Esophagus muscularis mucosa (tissue), 4 donors: ENCODE results near the gene SLC6A9. TPM values are rescaled to one million over a fixed set of nuclear protein-coding genes. Genes with fewer than 3 reads are reported as not detected.

ENCODE experiments used
- DNase-seq: peaks from one replicate; pipeline ENCODE4 v3.0.0-alpha.2; 2017; ENCODE audit errors: extremely low spot score
- H3K27ac ChIP-seq, 4 donors: fragments of 200-600 bp; sonication (generic); replicated peaks in 1 of 4; 1 replicate in 3 of 4; 2 replicates in 1 of 4; pipeline ENCODE4 v1.5.1; 2016 to 2019; ENCODE audit warnings: mild to moderate bottlenecking in 1 of 4
- H3K27me3 ChIP-seq, 4 donors: fragments of 200-600 bp; sonication (generic); one replicate each; pipeline versions ENCODE4 v1.5.1 to v1.6.0; 2016 to 2019
- H3K36me3 ChIP-seq, 4 donors: fragments of 200-600 bp; sonication (generic); one replicate each; pipeline ENCODE4 v1.5.1; 2016 to 2019
- H3K4me1 ChIP-seq, 4 donors: fragments of 200-600 bp; sonication (generic); one replicate each; pipeline ENCODE4 v1.5.1; 2016 to 2019
- H3K4me3 ChIP-seq, 4 donors: fragments of 200-600 bp; sonication (generic); 1 replicate in 2 of 4; 2 replicates in 2 of 4; pipeline ENCODE4 v1.5.1; 2016 to 2019; ENCODE audit warnings: mild to moderate bottlenecking in 4 of 4, moderate library complexity in 1 of 4
- H3K9me3 ChIP-seq, 4 donors: fragments of 200-600 bp; sonication (generic); 1 replicate in 3 of 4; 2 replicates in 1 of 4; pipeline ENCODE4 v1.5.1; 2016 to 2019
- CTCF ChIP-seq, 3 experiments: fragments of 200-600 bp in 2 of 3; fragments of 450-650 bp in 1 of 3; sonication (generic) in 2 of 3; IDR thresholded peaks; one replicate each; pipeline ENCODE4 v1.5.1; 2017 to 2019; ENCODE audit warnings: antibody characterized with exemption in 3 of 3, mild to moderate bottlenecking in 2 of 3, moderate library complexity in 1 of 3
- EP300 ChIP-seq: sonication (generic); formaldehyde crosslinking; IDR thresholded peaks from one replicate; pipeline ENCODE4 v1.6.1; 2017; ENCODE audit warnings: antibody characterized with exemption
- POLR2A ChIP-seq: fragments of 450-650 bp; IDR thresholded peaks from one replicate; pipeline ENCODE4 v1.6.1; 2017; ENCODE audit warnings: antibody characterized with exemption, moderate library complexity, mild to moderate bottlenecking, low read depth
- POLR2AphosphoS5 ChIP-seq, 2 donors: sonication (generic); formaldehyde crosslinking; IDR thresholded peaks; one replicate each; pipeline ENCODE4 v1.6.1; 2017; ENCODE audit warnings: antibody characterized with exemption in 2 of 2
- WGBS: methylation state at CpG from one replicate; pipeline ENCODE4 v1.1.5; 2018; 5-methylcytosine and 5-hydroxymethylcytosine counted together
- intact Hi-C: fragments of 100-400 bp; cut with DNase I; formaldehyde crosslinking; loops from one replicate; pipeline ENCODE4 v1.15.1; 2023
- total RNA-seq, 4 donors: library from RNA; depleted of rRNA; stranded (reverse); fragments of >200 nt; gene quantifications; one replicate each; pipeline versions ENCODE4 v1.1.0 to v1.2.1, GENCODE V29; 2016

The SLC6A9 gene
- total RNA-seq, 4 donors from 2014 or later: 5.2 to 17.9 (median 7.8) TPM

GRCh38 chr1:43947061-43947873 lies 84.0 kb downstream of the SLC6A9 start:
- 2% methylated on average over 10 of the region's 27 CpGs for WGBS
- TF ChIP-seq CTCF (IDR thresholded peaks at IDR 0.05) (no peak), EP300 (no peak), POLR2AphosphoS5 (IDR thresholded peaks at IDR 0.05) (no peak), POLR2A (no peak)
- H3K27me3 ChIP-seq: no peaks in the 10 kb centered on the region
- no peak for DNase-seq
- intact Hi-C loops: no loop called here
- peaks cover 0 to 22% (median 18%) of the 10 kb centered on the region in 4 donors for H3K36me3 ChIP-seq
- H3K4me3 ChIP-seq: peak overlapping the region; percentile 72 to 86 (median 84)
- H3K9me3 ChIP-seq: no peaks in the 10 kb centered on the region
- peak overlapping the region; percentile 92 to 97 (median 94) for H3K27ac ChIP-seq
- peaks cover 42 to 56% (median 47%) of the 10 kb centered on the region in 4 donors for H3K4me1 ChIP-seq

Other genes with a start within 250 kb of the SLC6A9 start
- gene ARTN, start 97.7 kb downstream of the SLC6A9 start, total RNA-seq: 1 to 10 TPM in 1 of 4 donors, under 1 TPM in 2, not detected in 1; 0.39 to 1.1 (median 0.42) TPM
- gene IPO13, start 84.5 kb downstream of the SLC6A9 start, total RNA-seq: 10 to 100 TPM; 24.5 to 39.9 (median 29.1) TPM
- 10 to 100 TPM; 13.7 to 29.2 (median 19.2) TPM for gene DPH2, start 61.5 kb downstream of the SLC6A9 start, total RNA-seq
- 100 to 1,000 TPM in 1 of 4 donors, 10 to 100 TPM in 3; 68.1 to 122 (median 98.2) TPM for gene ATP6V0B, start 56.5 kb downstream of the SLC6A9 start, total RNA-seq
- 10 to 100 TPM; 45.3 to 94.5 (median 77.5) TPM for gene B4GALT2, start 52.3 kb downstream of the SLC6A9 start, total RNA-seq
- gene CCDC24, start 39.9 kb downstream of the SLC6A9 start, total RNA-seq: 1 to 10 TPM; 6.2 to 7.3 (median 6.7) TPM
- gene KLF17, start 87.4 kb upstream of the SLC6A9 start, total RNA-seq: 1 to 10 TPM in 2 of 4 donors, under 1 TPM in 2; 0.42 to 2.0 (median 1.1) TPM
- not detected for gene KLF18, start 110.2 kb upstream of the SLC6A9 start, total RNA-seq
- 10 to 100 TPM; 24.0 to 34.6 (median 30.4) TPM for gene DMAP1, start 182.0 kb upstream of the SLC6A9 start, total RNA-seq